Lung (tissue), 12 donors: ENCODE results near the gene NSMCE4A. TPM values are rescaled to one million over a fixed set of nuclear protein-coding genes. Genes with fewer than 3 reads are reported as not detected.

Experiments used
- ATAC-seq: fragments of 200-7000 bp; cut with Tn5 transposase; one replicate; pipeline ENCODE4 v1.9.1; 2020; ENCODE audit warnings: moderate number of reproducible peaks; ENCODE audit not compliant: insufficient read depth, low FRiP score
- DNase-seq, 3 donors: peaks; one replicate each; pipeline ENCODE4 v3.0.0-alpha.2; 2013 to 2017
- H3K27ac ChIP-seq, 2 donors: one replicate each; pipeline ENCODE4 v1.5.1; 2013; ENCODE audit warnings: mild to moderate bottlenecking in 2 of 2, moderate library complexity in 2 of 2, control low read depth in 1 of 2, inconsistent platforms in 1 of 2, low read depth in 1 of 2, low read length in 1 of 2
- H3K27me3 ChIP-seq, 3 donors: one replicate each; pipeline ENCODE4 v1.5.1; 2013; ENCODE audit warnings: low read length in 2 of 3; ENCODE audit not compliant: control insufficient read depth in 3 of 3, insufficient read depth in 3 of 3
- H3K36me3 ChIP-seq, 4 donors: one replicate each; pipeline ENCODE4 v1.5.1; 2013; ENCODE audit warnings: low read length in 4 of 4, mild to moderate bottlenecking in 1 of 4, moderate library complexity in 1 of 4; ENCODE audit not compliant: control insufficient read depth in 4 of 4, insufficient read depth in 4 of 4
- H3K4me1 ChIP-seq, 5 donors: one replicate each; pipeline ENCODE4 v1.5.1; 2013; ENCODE audit warnings: low read length in 5 of 5, mild to moderate bottlenecking in 2 of 5, moderate library complexity in 1 of 5; ENCODE audit not compliant: control insufficient read depth in 5 of 5, insufficient read depth in 5 of 5
- H3K4me3 ChIP-seq: one replicate; pipeline ENCODE4 v1.5.1; 2013; ENCODE audit warnings: mild to moderate bottlenecking, control low read depth, moderate library complexity
- H3K9ac ChIP-seq, 2 donors: one replicate each; pipeline ENCODE4 v1.5.1; 2013; ENCODE audit warnings: low read length in 2 of 2, control low read depth in 1 of 2; ENCODE audit not compliant: insufficient read depth in 1 of 2
- H3K9me3 ChIP-seq, 4 donors: one replicate each; pipeline ENCODE4 v1.5.1; 2013; ENCODE audit warnings: low read length in 3 of 4, mild to moderate bottlenecking in 1 of 4, moderate library complexity in 1 of 4; ENCODE audit not compliant: control insufficient read depth in 4 of 4, insufficient read depth in 3 of 4
- WGBS, 2 donors: extraction: QIAGEN DNeasy Blood & Tissue Kit; methylation state at CpG; one replicate each; pipeline ENCODE4 v1.1.7; 2013; 5-methylcytosine and 5-hydroxymethylcytosine counted together
- polyA plus RNA-seq, 2 donors: library from polyadenylated mRNA; stranded (reverse); fragments of 200-250 nt; gene quantifications; one replicate each; pipeline ENCODE4 v1.2.1, GENCODE V29; 2013
- total RNA-seq, 2 donors: library from RNA; depleted of rRNA in 1 of 2; stranded (reverse); fragments of >200 nt in 1 of 2; gene quantifications; one replicate each; pipeline ENCODE4 v1.2.1, GENCODE V29; 2014 to 2021
- TF ChIP-seq, protein P1 (sequence below): IDR thresholded peaks from 2 replicates; pipeline ENCODE4 v1.5.1; 2012; ENCODE audit warnings: mild to moderate bottlenecking; ENCODE audit errors: control extremely low read depth, extremely low read depth
- donor health status: control.
- donor health status: control.
- donor health status: Bipolar disorder and iron deficiency.
- donor health status: healthy.
- donor health status: DM: yes; HTN: yes; CAD: no.

Gene NSMCE4A
- total and polyA plus RNA-seq, 4 donors = 28.4 to 88.7 (median 65.5) TPM

- TF ChIP-seq, protein P1, sequence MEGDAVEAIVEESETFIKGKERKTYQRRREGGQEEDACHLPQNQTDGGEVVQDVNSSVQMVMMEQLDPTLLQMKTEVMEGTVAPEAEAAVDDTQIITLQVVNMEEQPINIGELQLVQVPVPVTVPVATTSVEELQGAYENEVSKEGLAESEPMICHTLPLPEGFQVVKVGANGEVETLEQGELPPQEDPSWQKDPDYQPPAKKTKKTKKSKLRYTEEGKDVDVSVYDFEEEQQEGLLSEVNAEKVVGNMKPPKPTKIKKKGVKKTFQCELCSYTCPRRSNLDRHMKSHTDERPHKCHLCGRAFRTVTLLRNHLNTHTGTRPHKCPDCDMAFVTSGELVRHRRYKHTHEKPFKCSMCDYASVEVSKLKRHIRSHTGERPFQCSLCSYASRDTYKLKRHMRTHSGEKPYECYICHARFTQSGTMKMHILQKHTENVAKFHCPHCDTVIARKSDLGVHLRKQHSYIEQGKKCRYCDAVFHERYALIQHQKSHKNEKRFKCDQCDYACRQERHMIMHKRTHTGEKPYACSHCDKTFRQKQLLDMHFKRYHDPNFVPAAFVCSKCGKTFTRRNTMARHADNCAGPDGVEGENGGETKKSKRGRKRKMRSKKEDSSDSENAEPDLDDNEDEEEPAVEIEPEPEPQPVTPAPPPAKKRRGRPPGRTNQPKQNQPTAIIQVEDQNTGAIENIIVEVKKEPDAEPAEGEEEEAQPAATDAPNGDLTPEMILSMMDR = no peak
- peak overlapping the region in 1 of 2 donors; percentile 71 for H3K27ac ChIP-seq
- H3K4me3 ChIP-seq = no peak overlapping the region
- peaks cover 0 to 5% (median under 1%) of the 10 kb centered on the region in 5 donors for H3K4me1 ChIP-seq
- no peak overlapping the region for H3K9ac ChIP-seq
- no peak for DNase-seq
- H3K9me3 ChIP-seq = peaks cover 0 to 7% (median 0%) of the 10 kb centered on the region in 4 donors
- no peaks in the 10 kb centered on the region for H3K27me3 ChIP-seq
- H3K36me3 ChIP-seq = no peaks in the 10 kb centered on the region
- WGBS, 2 donors = 60 to 71% methylated on average over 8 of the region's 8 CpGs
- ATAC-seq = no peak
Measured at GRCh38 chr10:122013311-122013780, 38.3 kb upstream of the NSMCE4A start.

- ATAC-seq = no peak
- Histone ChIP-seq H3K4me1 (peaks cover 0 to 5% (median 0%) of the 10 kb centered on the region in 5 donors), H3K27me3 (no peaks in the 10 kb centered on the region), H3K9me3 (peaks cover 0 to 7% (median 0%) of the 10 kb centered on the region in 4 donors), H3K9ac (no peak overlapping the region), H3K27ac (peak overlapping the region in 1 of 2 donors; percentile 71), H3K4me3 (no peak overlapping the region), H3K36me3 (no peaks in the 10 kb centered on the region)
- DNase-seq = no peak
- WGBS, 2 donors = 89 to 90% methylated on average over 5 of the region's 5 CpGs
- TF ChIP-seq, protein P1 = no peak
Measured at GRCh38 chr10:122012731-122013130, 37.7 kb upstream of the NSMCE4A start.

- ATAC-seq = no peak
- no peak for DNase-seq
- Histone ChIP-seq H3K36me3 (no peaks in the 10 kb centered on the region), H3K27me3 (no peaks in the 10 kb centered on the region), H3K9me3 (peaks cover 0 to 7% (median 0%) of the 10 kb centered on the region in 4 donors), H3K4me1 (peaks cover 0 to 5% (median 0%) of the 10 kb centered on the region in 5 donors), H3K27ac (peak overlapping the region in 1 of 2 donors; percentile 62), H3K9ac (no peak overlapping the region), H3K4me3 (no peak overlapping the region)
- TF ChIP-seq, protein P1 = no peak
- WGBS, 2 donors = 77 to 85% methylated on average over 4 of the region's 4 CpGs
Measured at GRCh38 chr10:122010405-122011050, 35.5 kb upstream of the NSMCE4A start.

- Histone ChIP-seq H3K9ac (no peak overlapping the region), H3K4me1 (peaks cover 0 to 3% (median 0%) of the 10 kb centered on the region in 5 donors), H3K9me3 (peaks cover 0 to 2% (median 0%) of the 10 kb centered on the region in 4 donors), H3K27ac (no peak overlapping the region), H3K4me3 (no peak overlapping the region), H3K27me3 (no peaks in the 10 kb centered on the region), H3K36me3 (no peaks in the 10 kb centered on the region)
- WGBS, 2 donors = 39 to 65% methylated on average over 3 of the region's 3 CpGs
- TF ChIP-seq, protein P1 = no peak
- ATAC-seq (no peak), DNase-seq (no peak)
Measured at GRCh38 chr10:122007415-122007814, 32.4 kb upstream of the NSMCE4A start.
